ENCODE results near the gene GPR32.
A peak's percentile ranks its signal among the peaks of the same experiment; 100 is the strongest.

Gene GPR32

DNA sequence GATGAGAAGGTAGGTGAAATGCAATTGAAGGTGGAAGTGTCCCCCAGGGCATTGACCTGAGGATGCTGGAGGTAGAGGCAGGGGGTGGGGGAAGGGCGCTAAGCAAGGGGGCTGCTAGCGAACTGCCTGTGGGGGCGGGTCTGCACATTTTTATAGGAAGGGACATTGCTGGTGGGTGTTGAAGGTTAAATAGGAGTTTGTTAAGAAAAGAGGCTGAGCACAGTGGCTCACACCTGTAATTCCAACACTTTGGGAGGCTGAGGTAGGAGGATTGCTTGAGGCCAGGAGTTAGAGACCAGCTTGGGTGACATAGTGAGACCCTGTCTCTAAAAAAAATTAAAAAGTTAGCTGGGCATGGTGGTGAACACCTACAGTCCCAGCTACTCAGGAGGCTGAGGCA is 14.4 kb downstream of the GPR32 start:
- no peak for DNase-seq

DNA sequence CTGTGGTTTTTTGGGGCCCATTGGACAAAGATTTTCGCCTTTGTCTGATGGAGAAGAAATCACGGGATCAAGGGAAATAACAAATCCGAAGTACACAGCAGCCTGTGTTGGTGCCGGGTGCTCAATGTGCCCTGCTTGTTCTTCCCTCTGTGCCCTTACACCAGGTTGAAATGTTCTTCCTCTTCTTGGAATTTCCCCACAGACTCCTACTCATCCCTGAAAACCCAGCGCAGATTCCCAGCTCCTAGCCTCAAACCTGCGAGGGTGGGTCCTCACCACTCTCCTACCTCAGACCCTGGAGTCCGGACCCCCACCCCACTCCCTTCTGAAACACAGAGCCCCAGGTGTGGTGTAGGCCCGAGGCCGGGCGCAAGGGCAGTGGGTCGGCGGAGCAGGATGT is 15.1 kb downstream of the GPR32 start:
- no peak for DNase-seq

DNA sequence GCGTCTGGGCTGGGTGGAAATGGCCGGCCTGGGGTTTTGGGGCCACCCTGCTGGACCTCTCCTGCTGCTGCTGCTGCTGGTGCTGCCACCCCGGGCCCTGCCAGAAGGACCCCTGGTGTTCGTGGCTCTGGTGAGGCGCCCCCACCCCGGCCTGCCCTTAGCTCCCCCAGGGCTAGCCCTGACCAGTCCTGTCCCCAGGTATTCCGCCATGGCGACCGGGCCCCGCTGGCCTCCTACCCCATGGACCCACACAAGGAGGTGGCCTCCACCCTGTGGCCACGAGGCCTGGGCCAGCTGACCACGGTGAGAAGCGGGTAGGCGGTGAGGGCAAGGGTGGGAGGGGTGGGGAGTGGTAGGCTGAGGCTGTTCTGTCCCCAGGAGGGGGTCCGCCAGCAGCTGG is 20.1 kb downstream of the GPR32 start, which contains the start of gene ACP4:
Gene ACP4, plus strand, starts transcription at position 20 of the 400 bp plus-strand sequence. Its CDS starts 0 bp downstream, at position 20.
- DNase-seq = no peak

DNA sequence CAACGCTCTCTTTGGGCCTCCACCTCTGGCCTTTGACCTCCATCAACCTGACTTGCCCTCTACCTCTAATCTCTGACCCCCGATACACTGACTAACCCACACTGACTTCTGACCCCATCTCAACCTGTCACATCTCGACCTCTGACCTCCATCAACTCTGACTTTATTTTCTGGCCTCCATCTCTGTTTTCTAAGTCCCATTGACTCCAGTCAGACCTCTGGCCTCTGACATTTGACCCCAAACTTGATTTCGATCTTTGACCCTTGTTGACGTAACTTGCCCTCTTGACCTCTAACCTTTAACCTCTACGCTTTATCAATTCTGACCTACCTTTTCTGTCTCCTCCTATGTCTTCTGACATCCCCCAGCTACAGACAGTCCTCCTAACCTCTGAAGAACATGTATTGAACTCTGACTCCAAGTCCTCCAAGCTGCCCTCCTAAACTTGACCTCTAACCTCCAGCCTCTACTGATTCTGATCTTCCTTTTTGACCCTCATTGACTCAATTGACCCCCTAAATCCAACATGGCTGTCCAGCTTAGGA is 20.7 kb downstream of the GPR32 start:
- no peak for DNase-seq

DNA sequence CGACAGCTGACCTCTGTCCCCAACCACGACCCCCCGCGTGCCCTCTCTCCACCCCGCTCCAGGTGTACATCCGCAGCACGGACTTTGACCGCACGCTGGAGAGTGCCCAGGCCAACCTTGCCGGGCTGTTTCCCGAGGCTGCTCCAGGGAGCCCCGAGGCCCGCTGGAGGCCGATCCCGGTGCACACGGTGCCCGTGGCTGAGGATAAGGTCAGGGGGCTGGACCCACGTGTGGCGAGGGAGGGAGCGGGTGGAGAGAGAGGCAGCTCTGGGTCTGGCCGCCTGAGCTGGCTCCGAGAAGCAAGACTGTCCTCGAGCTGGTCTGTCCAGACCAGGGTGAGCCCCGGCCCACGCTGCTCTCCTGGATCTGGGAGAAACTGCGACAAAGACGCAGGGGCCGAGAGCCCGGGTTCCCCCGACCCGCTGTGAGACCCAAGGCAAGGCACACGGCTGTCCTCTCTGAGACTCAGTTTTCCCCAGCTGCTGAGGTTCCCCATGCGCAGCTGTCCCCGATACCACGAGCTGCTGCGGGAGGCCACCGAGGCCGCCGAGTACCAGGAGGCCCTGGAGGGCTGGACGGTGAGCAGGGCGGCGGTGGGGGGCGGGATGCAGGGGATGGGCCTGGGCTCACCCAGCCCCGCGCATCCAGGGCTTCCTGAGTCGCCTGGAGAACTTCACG is 21.5 kb downstream of the GPR32 start:
- no peak for DNase-seq

DNA sequence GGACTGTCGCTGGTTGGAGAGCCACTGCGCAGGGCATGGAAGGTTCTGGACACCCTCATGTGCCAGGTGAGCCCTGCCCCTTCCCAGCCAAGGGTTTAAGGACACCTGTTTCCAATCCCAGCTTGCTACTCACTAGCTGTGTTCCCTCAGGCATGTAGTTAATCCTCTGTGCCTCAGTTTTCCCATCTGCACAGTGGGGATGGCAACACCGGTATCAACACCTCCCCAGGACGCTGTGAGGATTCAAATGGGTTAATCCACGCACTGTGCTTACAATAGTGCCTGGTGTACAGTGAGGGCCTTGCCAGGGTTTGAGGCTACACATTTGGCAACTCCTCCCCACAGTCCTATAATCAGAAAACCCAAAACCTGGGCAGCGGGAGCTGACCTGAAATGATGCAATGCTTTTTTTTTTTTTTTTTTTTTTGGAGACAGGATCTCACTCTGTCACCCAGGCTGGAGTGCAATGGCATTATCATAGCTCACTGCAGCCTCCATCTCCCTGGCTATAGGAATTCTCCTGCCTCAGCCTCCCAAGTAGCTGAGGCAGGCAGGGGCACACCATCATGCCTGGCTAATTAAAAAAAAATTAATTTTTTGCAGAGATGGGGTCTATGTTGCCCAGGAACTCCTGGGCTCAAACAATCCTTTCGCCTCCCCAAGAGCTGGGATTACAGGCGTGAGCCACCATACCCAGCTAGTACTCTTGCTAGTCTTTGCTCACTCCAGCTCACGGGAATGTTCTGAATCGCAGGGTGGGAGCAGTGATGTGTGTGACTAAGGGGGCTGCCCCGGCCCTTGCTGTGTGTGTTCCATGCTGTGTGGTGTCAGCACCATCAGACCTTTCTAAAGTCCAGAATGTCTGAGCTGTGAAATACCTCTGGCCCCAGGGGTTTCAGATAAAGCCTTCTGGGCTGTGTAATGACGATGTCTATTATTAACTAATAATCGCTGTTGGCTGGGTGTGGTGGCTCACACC is 22.3 kb downstream of the GPR32 start:
- DNase-seq = no peak

DNA sequence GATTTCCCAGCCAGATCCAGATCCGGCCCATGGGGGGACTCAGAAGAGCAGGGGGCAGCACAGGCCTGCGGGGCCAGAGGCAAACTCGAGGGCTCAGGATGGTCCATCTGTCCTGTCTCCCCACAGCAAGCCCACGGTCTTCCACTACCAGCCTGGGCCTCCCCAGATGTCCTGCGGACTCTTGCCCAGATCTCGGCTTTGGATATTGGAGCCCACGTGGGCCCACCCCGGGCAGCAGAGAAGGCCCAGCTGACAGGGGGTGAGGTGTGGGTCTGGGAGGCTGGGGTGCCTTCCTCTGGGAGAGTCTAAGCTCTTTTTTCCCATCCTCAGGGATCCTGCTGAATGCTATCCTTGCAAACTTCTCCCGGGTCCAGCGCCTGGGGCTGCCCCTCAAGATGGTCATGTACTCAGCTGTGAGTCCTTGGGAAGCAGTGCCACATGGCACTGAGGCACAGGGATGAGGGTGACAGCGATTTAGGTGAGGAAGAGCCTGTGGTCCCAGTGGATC is 23.3 kb downstream of the GPR32 start:
- DNase-seq = no peak

DNA sequence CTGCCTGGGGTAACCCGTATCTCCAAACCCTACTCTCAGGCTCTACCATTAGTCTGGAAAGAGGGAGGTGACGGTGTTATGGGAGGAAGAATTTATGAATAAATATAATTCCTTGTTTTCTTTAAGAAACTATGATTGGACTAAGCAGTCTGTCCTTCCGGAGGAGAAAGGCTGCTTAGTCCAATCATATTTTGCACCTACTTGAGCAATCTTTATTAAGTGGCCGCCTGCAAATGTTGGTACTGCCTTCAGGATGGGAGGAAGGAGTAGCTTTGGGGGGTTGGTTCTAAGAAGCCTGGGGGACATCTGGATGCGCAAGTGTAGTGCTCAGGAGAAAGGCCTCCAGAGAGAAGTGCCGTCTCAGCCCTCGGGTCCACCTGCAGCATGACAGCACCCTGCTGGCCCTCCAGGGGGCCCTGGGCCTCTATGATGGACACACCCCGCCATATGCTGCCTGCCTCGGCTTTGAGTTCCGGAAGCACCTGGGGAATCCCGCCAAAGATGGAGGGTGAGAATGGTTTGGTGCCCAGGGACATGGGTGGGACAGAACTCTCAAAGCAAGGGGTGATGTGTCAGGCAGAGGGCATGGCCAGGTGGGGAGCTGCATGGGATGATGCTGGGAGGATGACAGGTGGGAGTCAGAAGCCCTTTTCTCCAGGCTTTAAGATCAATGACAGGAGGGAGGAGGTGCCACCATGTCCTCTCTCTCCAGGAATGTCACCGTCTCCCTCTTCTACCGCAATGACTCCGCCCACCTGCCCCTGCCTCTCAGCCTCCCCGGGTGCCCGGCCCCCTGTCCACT is 24.0 kb downstream of the GPR32 start:
- peak; percentile 70 to 72 for DNase-seq

DNA sequence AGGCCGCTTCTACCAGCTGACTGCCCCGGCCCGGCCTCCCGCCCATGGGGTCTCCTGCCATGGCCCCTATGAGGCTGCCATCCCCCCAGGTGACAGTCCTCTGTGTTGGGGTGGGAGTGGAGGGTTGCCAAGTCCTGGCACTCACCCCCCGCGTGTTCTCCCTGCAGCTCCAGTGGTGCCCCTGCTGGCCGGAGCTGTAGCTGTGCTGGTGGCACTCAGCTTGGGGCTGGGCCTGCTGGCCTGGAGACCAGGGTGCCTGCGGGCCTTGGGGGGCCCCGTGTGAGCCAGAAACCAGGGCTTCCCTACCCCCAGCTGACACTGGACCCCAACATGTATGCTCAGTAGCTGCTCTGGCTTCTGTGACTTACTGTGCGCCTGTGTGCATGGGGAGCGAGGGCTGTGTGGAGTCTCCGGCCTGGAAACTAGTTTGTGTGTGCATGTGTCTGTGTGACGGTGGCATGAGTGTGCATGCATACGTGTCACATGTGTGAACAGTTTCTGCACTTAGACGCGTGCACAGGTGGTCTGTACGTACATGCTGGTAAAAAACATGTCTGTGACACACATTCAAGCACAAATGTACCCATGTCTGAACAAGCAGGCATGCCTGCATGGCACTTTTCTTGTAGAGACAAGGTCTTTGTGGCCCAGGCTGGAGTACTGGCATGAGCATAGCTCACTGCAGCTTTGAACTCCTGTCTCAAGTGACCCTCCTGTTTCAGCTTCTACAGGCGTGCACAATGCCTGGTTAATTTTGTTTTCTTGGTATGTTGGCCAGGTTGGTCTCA is 24.8 kb downstream of the GPR32 start:
- DNase-seq = peak; percentile 70 to 72

DNA sequence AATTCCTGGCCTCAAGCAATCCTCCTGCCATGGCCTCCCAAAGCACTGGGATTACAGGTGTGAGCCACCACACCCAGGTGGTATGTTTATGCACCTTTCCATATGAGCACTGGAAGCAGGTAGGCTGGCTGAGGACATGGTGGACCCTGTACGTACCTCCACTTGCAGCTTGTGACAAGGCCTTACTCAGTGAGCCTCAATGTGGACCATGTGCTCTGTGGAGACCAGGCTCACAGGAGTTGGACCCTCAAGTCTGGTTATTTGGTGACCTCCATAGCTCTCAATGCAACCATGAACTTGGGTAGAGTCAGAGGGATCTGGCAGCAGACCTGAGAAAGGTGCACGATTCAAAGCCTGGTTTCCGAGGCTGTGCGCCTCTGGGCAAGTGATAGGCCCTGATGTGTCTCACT is 25.4 kb downstream of the GPR32 start:
- no peak for DNase-seq

DNA sequence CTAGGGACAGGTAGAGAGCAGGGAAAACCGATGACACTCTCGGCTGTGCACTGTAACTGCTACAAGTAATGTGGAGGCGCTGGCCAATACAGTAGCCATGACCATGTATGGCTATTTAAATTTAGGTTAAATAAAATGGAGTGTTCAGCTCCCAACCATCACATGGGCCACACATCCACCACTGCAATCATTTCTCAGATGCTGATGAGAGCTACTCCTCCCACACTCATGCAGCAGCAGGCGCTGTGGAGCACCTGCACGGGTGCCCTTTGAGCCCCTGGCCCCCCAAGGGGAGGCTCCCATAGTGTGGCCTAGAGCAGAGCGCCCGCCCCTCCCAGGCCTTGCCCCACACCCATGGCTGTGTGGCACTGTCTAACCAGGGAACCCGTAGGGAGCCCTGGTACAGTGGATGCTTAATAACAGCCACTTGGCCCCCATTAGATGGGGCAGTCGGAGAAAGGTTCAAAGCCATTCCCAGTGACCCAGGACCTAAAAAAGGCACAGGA is 25.9 kb downstream of the GPR32 start:
- no peak for DNase-seq

DNA sequence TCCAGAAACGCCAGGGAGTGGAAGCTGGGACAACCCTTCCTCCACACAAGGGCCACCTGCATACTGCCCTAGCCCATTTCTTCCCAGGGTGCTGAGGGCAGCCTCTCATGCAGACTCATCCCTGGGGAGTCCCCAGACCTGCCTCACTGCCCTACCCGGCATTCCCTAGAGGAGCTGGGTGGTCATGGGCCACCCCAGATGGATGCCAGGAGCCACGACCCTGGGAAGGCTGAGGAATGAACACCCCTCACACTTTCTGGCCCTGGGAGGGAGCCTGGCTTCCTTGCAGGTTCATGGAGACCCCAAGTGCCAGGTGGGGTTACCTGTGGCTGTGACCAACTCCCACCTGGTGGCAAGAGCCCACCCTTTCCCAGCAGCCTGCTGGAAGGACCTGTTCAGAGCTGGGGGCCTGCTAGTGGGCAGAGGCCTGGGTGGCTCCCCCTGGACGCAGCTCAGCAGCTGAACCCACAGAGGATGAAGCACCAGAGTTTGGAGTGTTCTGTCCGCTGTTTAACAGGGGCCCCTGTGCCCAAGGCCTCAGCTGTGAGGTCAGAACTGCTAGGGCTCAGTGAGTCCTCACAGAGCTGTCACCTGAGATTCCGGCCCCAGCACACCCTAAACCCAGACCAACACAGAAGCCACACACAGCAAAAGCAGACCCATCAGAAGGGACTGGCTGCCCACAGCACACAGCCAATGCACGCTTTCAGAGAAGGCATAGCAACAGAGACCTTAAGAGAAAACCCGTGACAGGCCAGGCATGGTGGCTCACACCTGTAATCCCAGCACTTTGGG is 26.6 kb downstream of the GPR32 start:
- DNase-seq = no peak

DNA sequence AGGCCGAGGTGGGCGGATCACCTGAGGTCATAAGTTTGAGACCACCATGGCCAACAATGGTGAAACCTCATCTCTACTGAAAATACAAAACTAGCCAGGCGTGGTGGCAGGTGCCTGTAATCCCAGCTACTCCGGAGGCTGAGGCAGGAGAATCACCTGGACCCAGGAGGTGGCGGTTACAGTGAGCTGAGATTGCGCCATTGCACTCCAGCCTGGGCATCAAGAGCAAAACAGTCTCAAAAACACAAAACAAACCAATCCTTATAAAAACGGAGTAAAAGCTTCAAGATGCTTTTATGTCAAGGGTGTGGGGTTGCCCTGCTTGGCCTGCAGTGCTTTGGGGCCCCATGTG is 27.1 kb downstream of the GPR32 start:
- no peak for DNase-seq

DNA sequence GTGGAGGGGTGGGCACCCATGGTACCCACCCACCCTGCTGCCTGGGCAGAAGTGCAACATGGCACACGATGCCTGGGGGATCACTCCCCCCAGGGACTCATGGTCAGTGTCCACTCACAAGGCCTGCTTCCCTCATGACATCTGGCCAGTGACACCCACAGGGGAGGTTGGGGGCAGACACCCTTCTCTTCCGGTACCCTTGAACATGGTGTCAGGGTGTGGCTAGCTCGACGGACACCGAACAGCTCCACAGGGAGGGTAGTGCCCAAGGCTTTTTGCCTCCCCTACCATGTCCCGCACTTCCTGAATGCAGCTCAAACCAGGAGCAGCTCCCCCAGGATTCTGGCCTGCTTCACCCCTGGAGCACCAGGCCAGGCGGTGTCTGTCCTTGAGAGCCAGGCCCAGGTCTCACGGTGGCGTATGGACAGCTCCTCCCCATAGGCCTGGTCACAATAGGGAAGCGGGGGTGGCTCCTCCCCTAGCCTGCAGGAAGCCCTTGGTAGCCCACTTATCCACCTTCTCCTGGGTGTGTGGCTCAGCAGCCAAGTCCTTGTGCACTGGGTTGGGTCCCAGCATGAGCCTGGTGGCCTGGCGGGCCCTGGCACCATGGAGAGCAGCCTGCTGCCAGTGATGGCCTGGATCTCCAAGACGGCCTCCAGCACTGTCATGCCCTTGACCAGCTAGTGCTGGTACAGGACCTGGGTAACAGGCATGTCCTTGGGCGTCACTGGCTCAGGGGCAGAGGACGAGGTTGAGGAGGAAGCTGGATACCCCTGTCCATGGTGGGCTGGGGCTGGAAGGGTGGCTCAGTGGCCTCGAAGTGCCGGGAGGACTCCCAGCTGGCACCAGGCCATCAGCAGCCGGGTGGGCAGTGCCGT is 27.8 kb downstream of the GPR32 start:
- DNase-seq = peak in 1 of 2 experiments; percentile 18

DNA sequence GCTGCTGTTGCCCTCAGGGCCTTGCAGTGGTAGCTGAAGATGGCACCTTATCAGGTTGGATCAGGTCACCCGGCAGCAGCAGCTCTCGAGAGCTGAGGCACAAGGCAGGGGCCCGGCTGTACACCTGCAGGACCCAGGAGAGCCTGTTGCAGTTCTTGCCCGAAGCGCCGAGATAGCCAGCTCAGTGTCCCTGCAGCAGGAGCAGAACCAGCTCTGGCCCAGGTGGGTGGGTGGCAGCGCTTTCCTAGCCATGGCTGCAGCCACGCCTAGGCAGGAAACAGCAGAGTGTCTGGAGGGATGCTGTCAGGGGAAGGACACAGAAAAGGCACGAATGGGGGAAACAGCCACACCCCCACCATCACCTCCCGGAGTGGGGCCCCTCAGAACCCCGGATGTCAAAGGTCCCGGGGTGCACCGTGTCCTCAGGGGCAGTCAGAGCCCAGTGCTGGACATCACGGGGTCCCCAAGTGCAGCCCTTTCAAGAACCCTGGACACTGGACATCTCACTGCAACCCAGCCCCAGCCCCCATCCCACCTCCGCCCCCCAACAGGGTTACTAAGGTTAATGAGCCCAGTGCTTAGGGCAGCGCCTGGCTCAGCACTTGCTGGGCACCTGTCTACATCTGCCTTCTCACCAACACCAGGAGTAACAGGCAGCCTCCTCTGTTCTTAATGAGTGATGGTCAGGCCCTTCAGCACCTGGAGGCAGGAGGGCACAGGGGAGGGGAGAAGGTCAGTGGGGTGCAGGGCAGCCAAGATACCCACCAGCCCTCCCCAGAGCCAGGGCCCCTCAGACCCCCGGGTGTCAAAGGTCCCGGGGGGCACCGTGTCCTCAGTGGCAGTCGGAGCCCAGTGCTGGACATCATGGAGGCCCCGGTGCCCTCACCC is 28.6 kb downstream of the GPR32 start:
- DNase-seq = no peak

DNA sequence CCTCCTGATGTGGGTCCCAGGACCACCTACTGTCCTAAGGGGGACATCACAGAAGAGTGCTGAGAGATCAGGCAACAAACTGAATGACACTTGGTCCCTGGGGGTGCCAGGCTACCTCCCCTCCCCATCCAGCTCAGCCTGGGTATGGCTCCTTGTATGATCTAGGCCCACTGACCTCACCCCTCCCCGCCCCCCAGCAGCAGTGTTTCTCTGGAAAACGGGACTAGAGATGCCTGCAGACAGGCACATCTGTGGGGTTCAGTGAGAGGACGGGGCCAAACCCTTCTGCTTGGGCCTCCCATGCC is 29.2 kb downstream of the GPR32 start:
- no peak for DNase-seq

DNA sequence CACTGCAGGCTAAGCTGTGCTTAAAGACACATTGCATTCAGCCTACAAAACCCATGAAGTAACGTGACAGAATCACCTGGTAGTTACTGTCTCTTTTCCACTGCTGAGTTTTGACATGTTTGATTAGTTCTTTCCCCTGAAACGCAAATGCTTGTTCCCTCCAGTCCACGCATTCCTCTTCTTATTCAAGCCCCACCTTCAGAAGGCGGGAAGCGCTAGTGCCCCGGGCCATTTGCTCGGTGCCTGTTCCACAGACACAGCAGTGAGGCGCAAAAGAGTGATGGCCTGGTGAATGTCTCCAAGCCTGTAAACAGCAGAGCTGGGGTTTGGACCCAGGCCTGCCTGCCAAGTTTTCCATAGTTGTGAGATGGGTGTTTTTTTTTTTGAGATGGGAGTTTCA is 30.8 kb downstream of the GPR32 start:
- no peak for DNase-seq

DNA sequence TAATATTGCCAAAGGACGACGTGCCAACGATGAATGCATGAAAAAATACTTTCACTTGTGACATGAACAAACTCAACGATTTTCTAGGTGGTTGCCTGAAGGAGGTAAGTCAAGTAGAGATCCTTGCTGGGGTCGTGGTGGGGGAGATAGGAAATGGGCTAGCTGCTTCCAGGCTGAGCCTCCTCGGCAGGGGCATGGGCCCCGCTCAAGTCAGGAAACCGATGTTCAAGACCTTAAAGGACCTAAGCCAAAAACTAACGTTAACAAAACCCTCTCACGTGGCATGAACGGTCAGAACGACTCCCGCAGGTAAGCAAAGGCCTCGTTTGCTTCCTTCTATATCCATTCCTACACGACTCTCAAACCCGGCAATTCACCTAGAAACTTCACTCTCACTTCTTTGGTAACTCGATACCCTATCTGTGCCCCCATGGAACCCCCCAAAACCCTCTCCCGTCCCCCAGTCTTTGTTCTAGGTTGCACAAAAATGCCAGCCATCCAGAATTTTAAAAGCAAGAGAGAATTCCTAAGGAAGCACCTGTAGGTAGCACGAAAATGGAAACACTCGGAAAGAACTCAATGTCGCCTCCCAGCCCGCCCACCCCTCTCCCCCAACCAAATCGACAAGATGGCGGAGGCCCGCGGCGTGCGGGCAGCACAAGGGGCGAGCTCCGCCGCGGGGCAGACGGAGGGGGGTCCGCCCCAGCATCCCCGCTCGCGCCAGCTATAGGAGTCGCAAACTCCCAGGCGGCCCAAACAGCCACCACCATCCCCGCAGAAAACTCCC is 33.6 kb downstream of the GPR32 start:
- DNase-seq = peak in 1 of 2 experiments; percentile 20

All from Kasumi-1 (cell line).